GM12878 (cell line): ENCODE results near the gene MYL12A. TPM values are rescaled to one million over a fixed set of nuclear protein-coding genes. Genes with fewer than 3 reads are reported as not detected.

ENCODE experiments used
- ATAC-seq: fragments of 200-7000 bp; cut with Tn5 transposase; 3 replicates; pipeline ENCODE4 v1.9.1; 2020; ENCODE audit warnings: mild to moderate bottlenecking, moderate library complexity
- BruUV-seq: library from RNA; stranded (reverse); fragments of 400-500 nt; replicated peaks from 2 replicates; lab custom pipeline; 2021; lab: Mats Ljungman, UMichigan
- CTCF ChIA-PET: fragments of 300-600 bp; sonication (Branson Sonifier 250); formaldehyde crosslinking; extraction: SDS; loops from one replicate; lab custom pipeline; 2021; ENCODE audit warnings: inconsistent platforms; lab: Yijun Ruan, JAX
- POLR2A ChIA-PET: fragments of 350-600 bp; formaldehyde crosslinking; extraction: SDS; loops from one replicate; lab custom pipeline; 2021; ENCODE audit warnings: inconsistent platforms; lab: Charles Lee
- RAD21 ChIA-PET: fragments of 300-600 bp; sonication (Branson Sonifier 250); formaldehyde crosslinking; loops from one replicate; lab custom pipeline; 2023; ENCODE audit warnings: antibody characterized with exemption; ENCODE audit not compliant: unreplicated experiment; lab: Charles Lee
- SMC1A ChIA-PET: fragments of 300-600 bp; sonication (Branson Sonifier 250); formaldehyde crosslinking; loops from one replicate; lab custom pipeline; 2023; ENCODE audit not compliant: unreplicated experiment, uncharacterized antibody; lab: Charles Lee
- DNase-seq: peaks from one replicate; pipeline ENCODE4 v3.0.0-alpha.2; 2011; ENCODE audit warnings: low read depth, low spot score
- FAIRE-seq: peaks from 3 replicates; lab custom pipeline; 2011; peaks lifted over from hg19 to GRCh38; lab: Jason Lieb, UNC
- H2AFZ ChIP-seq: 2 replicates; pipeline ENCODE4 v1.6.0; 2011; ENCODE audit warnings: low read depth, low read length, control low read depth; ENCODE audit not compliant: control insufficient read depth
- H3K27ac ChIP-seq: 2 replicates; pipeline ENCODE4 v1.5.1; 2011; ENCODE audit warnings: control low read depth; ENCODE audit not compliant: control insufficient read depth, insufficient read depth
- H3K27me3 ChIP-seq, 2 experiments: replicated peaks in 1 of 2; 2 replicates each; pipeline versions ENCODE4 v1.6.0 to v1.6.1; 2011; ENCODE audit warnings: low read length in 1 of 2; ENCODE audit not compliant: control insufficient read depth in 2 of 2, insufficient read depth in 2 of 2
- H3K36me3 ChIP-seq, 2 experiments: 2 replicates each; pipeline ENCODE4 v1.5.1; 2011; ENCODE audit warnings: low read length in 1 of 2; ENCODE audit not compliant: control insufficient read depth in 2 of 2, insufficient read depth in 2 of 2
- H3K4me1 ChIP-seq: 2 replicates; pipeline ENCODE4 v1.6.1; 2011; ENCODE audit warnings: mild to moderate bottlenecking, low read length, moderate library complexity, mixed read lengths; ENCODE audit not compliant: control insufficient read depth, insufficient read depth
- H3K4me2 ChIP-seq: 2 replicates; pipeline ENCODE4 v1.6.0; 2011; ENCODE audit warnings: control low read depth; ENCODE audit not compliant: control insufficient read depth, insufficient read depth
- H3K4me3 ChIP-seq: fragments of 200-600 bp; sonication (generic); 2 replicates; pipeline ENCODE4 v1.5.1; 2016
- H3K79me2 ChIP-seq: 2 replicates; pipeline ENCODE4 v1.6.0; 2011; ENCODE audit warnings: low read length; ENCODE audit not compliant: control insufficient read depth, insufficient read depth
- H3K9ac ChIP-seq: 2 replicates; pipeline ENCODE4 v1.8.0; 2011; ENCODE audit warnings: low read length, control low read depth, mixed read lengths; ENCODE audit not compliant: control insufficient read depth, insufficient read depth
- H3K9me3 ChIP-seq: replicated peaks from 3 replicates; pipeline ENCODE4 v1.5.1; 2011; ENCODE audit warnings: mild to moderate bottlenecking, low read length; ENCODE audit not compliant: control insufficient read depth, insufficient read depth
- H4K20me1 ChIP-seq: 2 replicates; pipeline ENCODE4 v1.6.0; 2011; ENCODE audit not compliant: control insufficient read depth, insufficient read depth
- CREM ChIP-seq: IDR thresholded peaks from 2 replicates; pipeline ENCODE4 v1.6.1; 2014; ENCODE audit warnings: antibody characterized with exemption, low read depth
- ESRRA ChIP-seq: IDR thresholded peaks from 2 replicates; pipeline ENCODE4 v1.6.1; 2012; ENCODE audit warnings: mild to moderate bottlenecking, low read length, improper control_type of control experiment
- FOXK2 ChIP-seq: fragments of 450-650 bp; IDR thresholded peaks from 2 replicates; pipeline ENCODE4 v1.6.1; 2017; ENCODE audit warnings: mild to moderate bottlenecking, moderate library complexity
- FOXM1 ChIP-seq: IDR thresholded peaks from 2 replicates; pipeline ENCODE4 v1.6.1; 2012; ENCODE audit warnings: low read depth, mild to moderate bottlenecking, inconsistent platforms, low read length, moderate library complexity
- IRF5 ChIP-seq: fragments of 450-650 bp; IDR thresholded peaks from 2 replicates; pipeline ENCODE4 v1.6.1; 2017; ENCODE audit warnings: borderline replicate concordance
- MEF2B ChIP-seq: fragments of 450-650 bp; IDR thresholded peaks from 2 replicates; pipeline ENCODE4 v1.6.1; 2018; ENCODE audit warnings: mild to moderate bottlenecking, moderate library complexity; ENCODE audit not compliant: partially characterized antibody, poor library complexity, severe bottlenecking
- NFIC ChIP-seq: IDR thresholded peaks from 2 replicates; pipeline ENCODE4 v1.6.1; 2012; ENCODE audit warnings: low read depth, mild to moderate bottlenecking, inconsistent platforms, low read length, moderate library complexity
- NFXL1 ChIP-seq: fragments of 450-650 bp; IDR thresholded peaks from 2 replicates; pipeline ENCODE4 v1.6.1; 2017; ENCODE audit warnings: antibody characterized with exemption, mild to moderate bottlenecking, borderline replicate concordance
- PRDM15 ChIP-seq: fragments of 450-650 bp; formaldehyde crosslinking; IDR thresholded peaks from 2 replicates; pipeline ENCODE4 v1.4.0; 2020; ENCODE audit warnings: mild to moderate bottlenecking, moderate library complexity
- RAD51 ChIP-seq: fragments of 450-650 bp; IDR thresholded peaks from 2 replicates; pipeline ENCODE4 v1.6.1; 2016; ENCODE audit warnings: moderate library complexity, mild to moderate bottlenecking, inconsistent platforms
- SIN3A ChIP-seq: IDR thresholded peaks from 2 replicates; pipeline ENCODE4 v1.6.1; 2012; ENCODE audit warnings: low read depth, low read length, improper control_type of control experiment
- SIX5 ChIP-seq: IDR thresholded peaks from 2 replicates; pipeline ENCODE4 v1.6.1; 2011; ENCODE audit warnings: mild to moderate bottlenecking, low read depth, low read length, moderate library complexity; ENCODE audit not compliant: severe bottlenecking
- SMAD1 ChIP-seq: fragments of 450-650 bp; IDR thresholded peaks from 2 replicates; pipeline ENCODE4 v1.6.1; 2018; ENCODE audit warnings: mild to moderate bottlenecking, low read depth; ENCODE audit not compliant: partially characterized antibody
- SMAD5 ChIP-seq: IDR thresholded peaks from 2 replicates; pipeline ENCODE4 v1.6.1; 2016; ENCODE audit warnings: antibody characterized with exemption, low read depth
- SP1 ChIP-seq: IDR thresholded peaks from one replicate; pipeline ENCODE4 v1.6.1; 2011; ENCODE audit warnings: low read depth, low read length
- SRF ChIP-seq, 2 experiments: IDR thresholded peaks; 2 replicates each; pipeline ENCODE4 v1.6.1; 2011; ENCODE audit warnings: low read depth in 2 of 2, low read length in 2 of 2, mild to moderate bottlenecking in 1 of 2, moderate library complexity in 1 of 2
- SUZ12 ChIP-seq: fragments of 200-600 bp; sonication (generic); IDR thresholded peaks from one replicate; pipeline ENCODE4 v1.6.1; 2018; ENCODE audit warnings: antibody characterized with exemption, mild to moderate bottlenecking; ENCODE audit not compliant: unreplicated experiment
- TCF3 ChIP-seq: IDR thresholded peaks from 2 replicates; pipeline ENCODE4 v1.6.1; 2012; ENCODE audit warnings: low read depth, mild to moderate bottlenecking, low read length, borderline replicate concordance; ENCODE audit not compliant: insufficient read depth
- ZNF622 ChIP-seq: fragments of 450-650 bp; IDR thresholded peaks from 2 replicates; pipeline ENCODE4 v1.6.1; 2017; ENCODE audit warnings: mild to moderate bottlenecking, inconsistent platforms
- WGBS: methylation state at CpG from one replicate; pipeline ENCODE4 v1.1.6; 2016; ENCODE audit warnings: low lambda C conversion rate; ENCODE audit not compliant: insufficient replicate concordance, insufficient coverage; ENCODE audit errors: missing lambda C conversion rate; 5-methylcytosine and 5-hydroxymethylcytosine counted together
- in situ Hi-C: fragments of 300-500 bp; cut with MboI; formaldehyde crosslinking; loops from 9 replicates; pipeline ENCODE4 v1.14.3; 2018; ENCODE audit warnings: mixed read lengths
- intact Hi-C: fragments of 100-400 bp; cut with micrococcal nuclease; formaldehyde crosslinking; loops from one replicate; pipeline ENCODE4 v1.14.2; 2022; ENCODE audit not compliant: unreplicated experiment
- polyA plus RNA-seq, 11 experiments: library from polyadenylated mRNA; depleted of rRNA in 4 of 11; unstranded in 6 of 11; stranded (reverse) in 5 of 11; fragments of >200 nt; fragmentation: Nextera tagmentation in 4 of 11; fragmentation: Illumina TruSeq in 1 of 11; extraction: Ambion mirVana in 4 of 11; extraction: Trizol in 1 of 11; gene quantifications; 1 replicate in 1 of 11; 2 replicates in 10 of 11; pipeline versions ENCODE4 v1.2.1 to v1.2.3, GENCODE V29; 2011 to 2016; ENCODE audit warnings: inconsistent platforms in 2 of 11, missing spikeins in 2 of 11, low read depth in 1 of 11
- total RNA-seq, 4 experiments: library from RNA; depleted of rRNA in 3 of 4; stranded (reverse); fragments of >200 nt in 3 of 4; fragmentation: Illumina TruSeq in 1 of 4; extraction: Trizol in 1 of 4; gene quantifications; 2 replicates each; pipeline versions ENCODE4 v1.2.1 to v1.2.3, GENCODE V29; 2013 to 2021

MYL12A gene
- total and polyA plus RNA-seq, 10 of the 15 experiments (the other 5 are each of a cell fraction or from before 2014, with no cell fraction given) = 488 to 1,663 (median 924) TPM

GRCh38 chr18:3219631-3220335, 27.8 kb upstream of the MYL12A start, which contains the start of gene MYOM1:
TSS of gene MYOM1 (minus strand) at chr18:3219968. CDS start at chr18:3215223, 4,745 bp downstream.
- POLR2A ChIA-PET = interaction anchor here (0.5 kb wide), 1 partner anchor 12 kb away, joined by 4 read pairs; no protein-coding TSS in a partner anchor
- Histone ChIP-seq H3K4me3 (no peak within 1 kb of the TSS), H3K9me3 (no peaks in the 10 kb centered on the region), H3K4me2 (no peak within 1 kb of the TSS), H3K79me2 (no peaks in the 10 kb centered on the region), H2AFZ (no peak within 1 kb of the TSS), H3K36me3 (no peaks in the 10 kb centered on the region), H4K20me1 (no peaks in the 10 kb centered on the region), H3K27ac (no peak within 1 kb of the TSS), H3K9ac (no peak within 1 kb of the TSS), H3K27me3 (no peaks in the 10 kb centered on the region), H3K4me1 (0 out of 2 replicates have a peak, but pooled peaks cover 2% of the 10 kb centered on the region)
- DNase-seq = no peak
- RAD21 ChIA-PET = no interaction called here
- no TSS peak for BruUV-seq
- in situ Hi-C loops (no loop called here), intact Hi-C loops (no loop called here)
- CTCF ChIA-PET = interaction anchor here (0.7 to 2.3 kb wide), 5 partner anchors 10 to 95 kb away, joined by 3 to 8 read pairs (median 3); no protein-coding TSS in a partner anchor
- no peak for FAIRE-seq
- no peak for ATAC-seq
- SMC1A ChIA-PET = interaction anchor here (0.6 to 1.7 kb wide), 5 partner anchors 9 to 203 kb away, joined by 3 read pairs; no protein-coding TSS in a partner anchor
- WGBS = 76% methylated on average over 9 of the region's 9 CpGs
- TF ChIP-seq CREM (no peak), FOXK2 (no peak), SIX5 (no peak), MEF2B (no peak), RAD51 (no peak), SRF (IDR thresholded peaks at IDR 0.05; ENCODE audit: low read depth in 2 of 2, low read length in 2 of 2) (no peak), ESRRA (no peak), SMAD5 (no peak), SUZ12 (no peak), FOXM1 (no peak), SP1 (no peak), IRF5 (no peak), PRDM15 (CRISPR knock-in tag) (no peak), SMAD1 (no peak), ZNF622 (no peak), TCF3 (no peak), SIN3A (no peak), NFXL1 (no peak), NFIC (no peak)
